HepG2 (cell line): ENCODE data around the gene DIMT1. TPM values are rescaled to one million over a fixed set of nuclear protein-coding genes. Genes with fewer than 3 reads are reported as not detected.

ENCODE experiments used
- HNRNPUL1 ChIP-seq: fragments of 200-400 bp; formaldehyde crosslinking; IDR thresholded peaks from 2 replicates; pipeline ENCODE4 v1.6.1; 2017; ENCODE audit warnings: low read depth, mild to moderate bottlenecking, low read length, moderate library complexity
- PTBP1 ChIP-seq: fragments of 200-400 bp; formaldehyde crosslinking; IDR thresholded peaks from 2 replicates; pipeline ENCODE4 v1.6.1; 2018; ENCODE audit warnings: low read length, low read depth; ENCODE audit not compliant: poor library complexity, severe bottlenecking
- REL ChIP-seq: sonication (generic); formaldehyde crosslinking; conservative IDR thresholded peaks from 2 replicates; pipeline ENCODE4 v1.8.0; 2022; ENCODE audit warnings: mild to moderate bottlenecking, missing genetic modification reagents, moderate library complexity
- SAFB2 ChIP-seq: sonication (generic); formaldehyde crosslinking; IDR thresholded peaks from 2 replicates; pipeline ENCODE4 v1.5.1; 2020; ENCODE audit warnings: missing genetic modification reagents, low read depth, mild to moderate bottlenecking, borderline replicate concordance
- SIX1 ChIP-seq: sonication (generic); formaldehyde crosslinking; IDR thresholded peaks from 2 replicates; pipeline ENCODE4 v1.4.0; 2020; ENCODE audit warnings: missing genetic modification reagents, borderline replicate concordance
- SNAPC2 ChIP-seq: sonication (generic); formaldehyde crosslinking; IDR thresholded peaks from 2 replicates; pipeline ENCODE4 v1.8.1; 2022; ENCODE audit warnings: mild to moderate bottlenecking, missing genetic modification reagents
- TARDBP ChIP-seq: sonication (generic); formaldehyde crosslinking; IDR thresholded peaks from 2 replicates; pipeline ENCODE4 v1.8.0; 2022; ENCODE audit warnings: mild to moderate bottlenecking, missing genetic modification reagents
- ZFP91 ChIP-seq: sonication (generic); formaldehyde crosslinking; IDR thresholded peaks from 2 replicates; pipeline ENCODE4 v1.9.0; 2022; ENCODE audit warnings: missing genetic modification reagents, mild to moderate bottlenecking, borderline replicate concordance
- ZFYVE20 ChIP-seq: sonication (generic); formaldehyde crosslinking; IDR thresholded peaks from 2 replicates; pipeline ENCODE4 v1.8.0; 2023; ENCODE audit warnings: low read depth, mild to moderate bottlenecking, moderate library complexity, missing genetic modification reagents, borderline replicate concordance
- ZNF121 ChIP-seq: sonication (generic); formaldehyde crosslinking; IDR thresholded peaks from 2 replicates; pipeline ENCODE4 v1.5.0; 2020; ENCODE audit warnings: mild to moderate bottlenecking, missing genetic modification reagents
- ZNF235 ChIP-seq: sonication (generic); formaldehyde crosslinking; IDR thresholded peaks from 2 replicates; pipeline ENCODE4 v1.8.1; 2023; ENCODE audit warnings: mild to moderate bottlenecking, missing genetic modification reagents, borderline replicate concordance
- polyA plus RNA-seq, 8 experiments: library from polyadenylated mRNA; depleted of rRNA in 3 of 8; stranded (reverse) in 7 of 8; unstranded in 1 of 8; fragments of >200 nt; fragmentation: Illumina TruSeq in 4 of 8; extraction: Trizol in 4 of 8; gene quantifications; 2 replicates each; pipeline versions ENCODE4 v1.2.1 to v1.2.3, GENCODE V29; 2011 to 2016; ENCODE audit warnings: low read depth in 4 of 8, missing spikeins in 1 of 8, mixed read lengths in 1 of 8; ENCODE audit not compliant: insufficient read depth in 1 of 8
- total RNA-seq, 5 experiments: library from RNA; depleted of rRNA; stranded (reverse); fragments of >200 nt; fragmentation: Illumina TruSeq; extraction: Trizol; gene quantifications; 2 replicates each; pipeline ENCODE4 v1.2.3, GENCODE V29; 2016; ENCODE audit warnings: low read depth in 1 of 5
- TF ChIP-seq, protein P1 (sequence below): sonication (generic); formaldehyde crosslinking; IDR thresholded peaks from 2 replicates; pipeline ENCODE4 v1.4.0; 2020; ENCODE audit warnings: low read depth, mild to moderate bottlenecking, missing genetic modification reagents
- TF ChIP-seq, protein P2 (sequence below): sonication (generic); formaldehyde crosslinking; IDR thresholded peaks from 2 replicates; pipeline ENCODE4 v1.5.0; 2020; ENCODE audit warnings: mild to moderate bottlenecking, missing genetic modification reagents, moderate library complexity
- TF ChIP-seq, protein P3 (sequence below): IDR thresholded peaks from 2 replicates; pipeline ENCODE4 v1.6.1; 2016; ENCODE audit warnings: mild to moderate bottlenecking
- TF ChIP-seq, protein P4 (sequence below): sonication (generic); formaldehyde crosslinking; IDR thresholded peaks from 2 replicates; pipeline ENCODE4 v1.8.0; 2023; ENCODE audit warnings: mild to moderate bottlenecking, missing genetic modification reagents
- TF ChIP-seq, protein P5 (sequence below): sonication (generic); formaldehyde crosslinking; IDR thresholded peaks from 2 replicates; pipeline ENCODE4 v1.4.0; 2020; ENCODE audit warnings: missing genetic modification reagents

Gene DIMT1
- total and polyA plus RNA-seq, 2 of the 13 experiments (the other 11 are each of a cell fraction or from before 2014, with no cell fraction given): 16.1 to 35.2 TPM

DNA sequence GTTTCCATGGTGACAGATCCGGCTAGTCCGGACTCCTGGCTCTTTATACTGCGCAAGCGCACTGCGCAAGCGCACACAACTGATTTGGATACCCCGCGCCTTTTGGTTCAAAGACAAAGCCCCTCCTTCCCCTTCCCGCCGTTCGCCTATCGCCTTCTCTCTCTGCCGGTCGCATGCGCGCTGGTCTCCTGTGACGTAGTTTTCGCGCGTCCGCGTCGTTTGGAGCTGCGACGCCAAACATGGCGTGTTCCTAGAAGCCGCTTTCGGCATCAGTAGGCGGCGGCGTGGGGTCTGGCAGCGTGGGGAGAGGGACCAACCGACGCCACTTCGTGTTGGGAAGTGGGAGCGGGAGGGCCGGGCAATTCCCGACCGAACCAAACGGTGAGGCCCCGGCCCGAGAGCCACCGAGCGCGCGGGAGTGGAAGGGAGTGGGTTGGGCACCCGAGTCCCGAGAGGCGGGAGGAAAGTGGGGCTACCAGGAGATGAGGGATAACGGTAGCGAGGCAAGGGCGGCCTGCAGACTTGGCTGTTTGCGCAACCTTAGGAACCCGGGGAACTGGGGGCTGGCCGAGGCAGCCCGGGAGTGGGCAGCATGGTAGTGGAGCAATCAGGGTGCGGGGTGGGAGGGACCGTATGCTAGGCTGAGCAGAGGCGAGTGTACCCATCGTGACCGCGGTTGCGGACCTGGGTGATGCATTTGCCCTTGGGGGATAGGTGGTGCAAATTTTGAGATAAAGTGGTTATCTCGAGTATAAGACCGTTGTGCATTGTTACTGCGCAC is 9.0 kb upstream of the DIMT1 start, which contains the start of gene IPO11 (continued):
- TF ChIP-seq, protein P1, sequence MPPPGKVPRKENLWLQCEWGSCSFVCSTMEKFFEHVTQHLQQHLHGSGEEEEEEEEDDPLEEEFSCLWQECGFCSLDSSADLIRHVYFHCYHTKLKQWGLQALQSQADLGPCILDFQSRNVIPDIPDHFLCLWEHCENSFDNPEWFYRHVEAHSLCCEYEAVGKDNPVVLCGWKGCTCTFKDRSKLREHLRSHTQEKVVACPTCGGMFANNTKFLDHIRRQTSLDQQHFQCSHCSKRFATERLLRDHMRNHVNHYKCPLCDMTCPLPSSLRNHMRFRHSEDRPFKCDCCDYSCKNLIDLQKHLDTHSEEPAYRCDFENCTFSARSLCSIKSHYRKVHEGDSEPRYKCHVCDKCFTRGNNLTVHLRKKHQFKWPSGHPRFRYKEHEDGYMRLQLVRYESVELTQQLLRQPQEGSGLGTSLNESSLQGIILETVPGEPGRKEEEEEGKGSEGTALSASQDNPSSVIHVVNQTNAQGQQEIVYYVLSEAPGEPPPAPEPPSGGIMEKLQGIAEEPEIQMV (CRISPR knock-in tag): peak; percentile 49; the same call in 1 of the 2 replicates
- TF ChIP-seq ZNF121 (CRISPR knock-in tag): no peak
- peak; percentile 43; the same call in 1 of the 2 replicates for TF ChIP-seq SAFB2 (CRISPR knock-in tag)
- peak; percentile 65; the same call in 1 of the 2 replicates for TF ChIP-seq SNAPC2
- TF ChIP-seq TARDBP (CRISPR knock-in tag): peak; percentile 88
- TF ChIP-seq ZFP91 (CRISPR knock-in tag): peak; percentile 75
- TF ChIP-seq ZNF235 (CRISPR knock-in tag): no peak
- no peak for TF ChIP-seq ZFYVE20 (CRISPR knock-in tag)
- TF ChIP-seq, protein P2, sequence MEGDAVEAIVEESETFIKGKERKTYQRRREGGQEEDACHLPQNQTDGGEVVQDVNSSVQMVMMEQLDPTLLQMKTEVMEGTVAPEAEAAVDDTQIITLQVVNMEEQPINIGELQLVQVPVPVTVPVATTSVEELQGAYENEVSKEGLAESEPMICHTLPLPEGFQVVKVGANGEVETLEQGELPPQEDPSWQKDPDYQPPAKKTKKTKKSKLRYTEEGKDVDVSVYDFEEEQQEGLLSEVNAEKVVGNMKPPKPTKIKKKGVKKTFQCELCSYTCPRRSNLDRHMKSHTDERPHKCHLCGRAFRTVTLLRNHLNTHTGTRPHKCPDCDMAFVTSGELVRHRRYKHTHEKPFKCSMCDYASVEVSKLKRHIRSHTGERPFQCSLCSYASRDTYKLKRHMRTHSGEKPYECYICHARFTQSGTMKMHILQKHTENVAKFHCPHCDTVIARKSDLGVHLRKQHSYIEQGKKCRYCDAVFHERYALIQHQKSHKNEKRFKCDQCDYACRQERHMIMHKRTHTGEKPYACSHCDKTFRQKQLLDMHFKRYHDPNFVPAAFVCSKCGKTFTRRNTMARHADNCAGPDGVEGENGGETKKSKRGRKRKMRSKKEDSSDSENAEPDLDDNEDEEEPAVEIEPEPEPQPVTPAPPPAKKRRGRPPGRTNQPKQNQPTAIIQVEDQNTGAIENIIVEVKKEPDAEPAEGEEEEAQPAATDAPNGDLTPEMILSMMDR: peak; percentile 23; the same call in 1 of the 2 replicates
- TF ChIP-seq, protein P3, sequence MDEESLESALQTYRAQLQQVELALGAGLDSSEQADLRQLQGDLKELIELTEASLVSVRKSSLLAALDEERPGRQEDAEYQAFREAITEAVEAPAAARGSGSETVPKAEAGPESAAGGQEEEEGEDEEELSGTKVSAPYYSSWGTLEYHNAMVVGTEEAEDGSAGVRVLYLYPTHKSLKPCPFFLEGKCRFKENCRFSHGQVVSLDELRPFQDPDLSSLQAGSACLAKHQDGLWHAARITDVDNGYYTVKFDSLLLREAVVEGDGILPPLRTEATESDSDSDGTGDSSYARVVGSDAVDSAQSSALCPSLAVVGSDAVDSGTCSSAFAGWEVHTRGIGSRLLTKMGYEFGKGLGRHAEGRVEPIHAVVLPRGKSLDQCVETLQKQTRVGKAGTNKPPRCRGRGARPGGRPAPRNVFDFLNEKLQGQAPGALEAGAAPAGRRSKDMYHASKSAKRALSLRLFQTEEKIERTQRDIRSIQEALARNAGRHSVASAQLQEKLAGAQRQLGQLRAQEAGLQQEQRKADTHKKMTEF: peak; percentile 88
- TF ChIP-seq REL: no peak
- TF ChIP-seq PTBP1: no peak
- TF ChIP-seq, protein P4, sequence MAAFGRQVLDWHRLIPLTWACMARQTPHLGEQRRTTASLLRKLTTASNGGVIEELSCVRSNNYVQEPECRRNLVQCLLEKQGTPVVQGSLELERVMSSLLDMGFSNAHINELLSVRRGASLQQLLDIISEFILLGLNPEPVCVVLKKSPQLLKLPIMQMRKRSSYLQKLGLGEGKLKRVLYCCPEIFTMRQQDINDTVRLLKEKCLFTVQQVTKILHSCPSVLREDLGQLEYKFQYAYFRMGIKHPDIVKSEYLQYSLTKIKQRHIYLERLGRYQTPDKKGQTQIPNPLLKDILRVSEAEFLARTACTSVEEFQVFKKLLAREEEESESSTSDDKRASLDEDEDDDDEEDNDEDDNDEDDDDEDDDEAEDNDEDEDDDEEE: no peak
- TF ChIP-seq HNRNPUL1: no peak
- TF ChIP-seq SIX1 (CRISPR knock-in tag): no peak
- TF ChIP-seq, protein P5, sequence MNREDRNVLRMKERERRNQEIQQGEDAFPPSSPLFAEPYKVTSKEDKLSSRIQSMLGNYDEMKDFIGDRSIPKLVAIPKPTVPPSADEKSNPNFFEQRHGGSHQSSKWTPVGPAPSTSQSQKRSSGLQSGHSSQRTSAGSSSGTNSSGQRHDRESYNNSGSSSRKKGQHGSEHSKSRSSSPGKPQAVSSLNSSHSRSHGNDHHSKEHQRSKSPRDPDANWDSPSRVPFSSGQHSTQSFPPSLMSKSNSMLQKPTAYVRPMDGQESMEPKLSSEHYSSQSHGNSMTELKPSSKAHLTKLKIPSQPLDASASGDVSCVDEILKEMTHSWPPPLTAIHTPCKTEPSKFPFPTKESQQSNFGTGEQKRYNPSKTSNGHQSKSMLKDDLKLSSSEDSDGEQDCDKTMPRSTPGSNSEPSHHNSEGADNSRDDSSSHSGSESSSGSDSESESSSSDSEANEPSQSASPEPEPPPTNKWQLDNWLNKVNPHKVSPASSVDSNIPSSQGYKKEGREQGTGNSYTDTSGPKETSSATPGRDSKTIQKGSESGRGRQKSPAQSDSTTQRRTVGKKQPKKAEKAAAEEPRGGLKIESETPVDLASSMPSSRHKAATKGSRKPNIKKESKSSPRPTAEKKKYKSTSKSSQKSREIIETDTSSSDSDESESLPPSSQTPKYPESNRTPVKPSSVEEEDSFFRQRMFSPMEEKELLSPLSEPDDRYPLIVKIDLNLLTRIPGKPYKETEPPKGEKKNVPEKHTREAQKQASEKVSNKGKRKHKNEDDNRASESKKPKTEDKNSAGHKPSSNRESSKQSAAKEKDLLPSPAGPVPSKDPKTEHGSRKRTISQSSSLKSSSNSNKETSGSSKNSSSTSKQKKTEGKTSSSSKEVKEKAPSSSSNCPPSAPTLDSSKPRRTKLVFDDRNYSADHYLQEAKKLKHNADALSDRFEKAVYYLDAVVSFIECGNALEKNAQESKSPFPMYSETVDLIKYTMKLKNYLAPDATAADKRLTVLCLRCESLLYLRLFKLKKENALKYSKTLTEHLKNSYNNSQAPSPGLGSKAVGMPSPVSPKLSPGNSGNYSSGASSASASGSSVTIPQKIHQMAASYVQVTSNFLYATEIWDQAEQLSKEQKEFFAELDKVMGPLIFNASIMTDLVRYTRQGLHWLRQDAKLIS: no peak
